ACC112 (cell line): ENCODE data around the gene IL17REL.

Experiments
- H2AFZ ChIP-seq: fragments of 200-600 bp; sonication (generic); one replicate; pipeline ENCODE4 v1.6.0; 2017; ENCODE audit warnings: antibody characterized with exemption, low read length; ENCODE audit not compliant: unreplicated experiment
- H3K27ac ChIP-seq: fragments of 200-600 bp; sonication (generic); 2 replicates; pipeline ENCODE4 v1.5.1; 2014; ENCODE audit warnings: low read depth, mild to moderate bottlenecking, antibody characterized with exemption, low read length, moderate library complexity
- H3K27me3 ChIP-seq: fragments of 200-600 bp; sonication (generic); 2 replicates; pipeline ENCODE4 v1.6.1; 2014; ENCODE audit warnings: mild to moderate bottlenecking, antibody characterized with exemption, low read length, moderate library complexity, mixed read lengths; ENCODE audit not compliant: insufficient read depth
- H3K36me3 ChIP-seq: fragments of 200-600 bp; sonication (generic); 2 replicates; pipeline ENCODE4 v1.6.1; 2016; ENCODE audit warnings: mild to moderate bottlenecking, antibody characterized with exemption, low read length, moderate library complexity, mixed read lengths; ENCODE audit not compliant: insufficient read depth
- H3K4me1 ChIP-seq: fragments of 200-600 bp; sonication (generic); one replicate; pipeline ENCODE4 v1.6.1; 2016; ENCODE audit warnings: low read length, mixed read lengths; ENCODE audit not compliant: insufficient read depth, unreplicated experiment, control insufficient read depth
- H3K4me3 ChIP-seq: fragments of 200-600 bp; sonication (generic); 2 replicates; pipeline ENCODE4 v1.5.1; 2014; ENCODE audit warnings: mild to moderate bottlenecking, low read depth, low read length
- H3K79me2 ChIP-seq: fragments of 200-600 bp; sonication (generic); one replicate; pipeline ENCODE4 v1.6.0; 2016; ENCODE audit warnings: low read length; ENCODE audit not compliant: control insufficient read depth, unreplicated experiment, insufficient read depth

Gene IL17REL

GRCh38 chr22:50032941-50033601 lies 20.5 kb upstream of the IL17REL start:
- Histone ChIP-seq H3K36me3 (no peaks in the 10 kb centered on the region), H2AFZ (no peak overlapping the region), H3K27ac (no peak overlapping the region), H3K27me3 (no peaks in the 10 kb centered on the region), H3K79me2 (no peaks in the 10 kb centered on the region), H3K4me1 (no peaks in the 10 kb centered on the region), H3K4me3 (no peak overlapping the region)

DNA sequence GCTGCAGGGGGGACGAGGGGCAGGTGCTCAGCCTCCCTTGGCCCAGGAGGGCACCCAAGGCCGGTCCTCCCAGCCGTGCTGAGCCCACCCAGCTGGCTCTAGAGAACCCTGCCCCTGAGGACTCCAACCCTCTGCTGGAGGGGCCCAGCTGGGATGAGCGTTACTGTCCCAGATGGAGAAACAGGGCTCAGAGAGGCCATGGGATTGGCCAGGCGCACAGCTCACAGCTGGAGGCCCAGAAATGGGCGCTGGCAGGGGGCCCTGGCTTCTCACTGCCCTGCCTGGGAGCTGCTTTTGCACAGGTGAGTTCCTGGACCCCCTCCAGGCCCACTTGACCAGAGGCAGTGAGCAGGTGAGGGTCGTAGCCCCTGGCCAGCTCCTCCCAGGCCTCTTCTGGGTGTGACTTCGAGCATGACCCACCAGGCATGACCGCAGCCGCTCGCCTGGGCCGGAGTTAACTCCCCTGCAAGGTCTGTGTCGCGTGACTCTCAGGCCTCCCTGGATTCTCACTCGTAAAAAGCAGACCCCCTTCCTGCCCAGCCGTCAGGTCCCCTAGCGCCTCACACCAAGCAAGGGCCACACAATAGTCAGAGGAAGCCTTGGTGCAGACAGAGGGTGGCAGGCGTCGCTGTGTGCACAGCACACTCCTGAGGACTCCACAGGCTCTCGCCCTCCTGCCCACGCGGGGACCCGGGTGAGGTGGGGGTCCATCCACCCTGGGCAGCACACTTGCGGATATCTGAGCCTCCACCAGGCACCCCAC lies 19.7 kb upstream of the IL17REL start:
- Histone ChIP-seq H3K4me3 (no peak overlapping the region), H3K27me3 (no peaks in the 10 kb centered on the region), H3K79me2 (no peaks in the 10 kb centered on the region), H2AFZ (no peak overlapping the region), H3K27ac (no peak overlapping the region), H3K36me3 (no peaks in the 10 kb centered on the region), H3K4me1 (no peaks in the 10 kb centered on the region)

DNA sequence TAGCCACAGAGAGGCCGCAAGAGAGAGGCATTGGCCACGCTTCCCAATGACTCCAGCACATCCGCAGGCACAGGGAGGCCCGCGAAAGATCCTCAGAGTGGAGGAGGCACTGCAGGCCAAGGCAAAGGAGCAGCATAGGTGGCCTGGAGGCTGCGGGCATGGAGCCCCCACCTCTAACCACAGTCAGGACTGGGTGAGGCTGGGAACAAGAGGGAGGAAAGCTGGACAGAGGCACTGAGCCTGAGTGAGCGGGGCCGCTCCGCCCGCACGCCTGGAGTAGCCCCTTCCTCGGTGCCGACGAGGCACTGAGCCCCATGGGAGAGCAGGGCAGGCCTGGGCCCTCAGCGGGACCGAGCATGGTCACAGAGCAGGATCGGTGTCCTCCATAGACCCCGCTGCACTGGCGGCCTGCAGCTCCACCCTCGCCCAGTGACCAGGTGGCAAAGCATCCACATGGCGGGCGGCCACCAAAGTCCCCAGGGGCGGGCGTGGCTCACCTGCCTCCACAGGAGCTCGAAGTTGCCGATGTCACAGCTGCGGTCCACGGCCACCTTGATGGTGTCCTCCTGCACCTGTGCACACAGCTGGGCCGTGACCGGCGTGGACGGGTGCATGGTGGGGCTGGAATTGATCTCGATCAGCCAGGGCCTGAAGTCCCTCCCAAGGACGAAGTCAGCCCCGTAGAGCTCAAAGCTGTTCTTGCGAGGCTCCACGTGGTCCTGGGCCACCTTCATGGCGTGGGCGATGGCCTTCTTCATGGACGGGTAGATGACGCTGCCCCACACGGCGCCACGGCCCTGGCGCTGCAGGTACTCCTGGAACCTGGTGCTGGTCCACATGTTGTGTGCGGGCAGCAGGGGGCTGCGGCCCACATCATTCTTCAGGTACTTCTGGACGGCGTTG lies 18.9 kb upstream of the IL17REL start:
- H3K27ac ChIP-seq: no peak overlapping the region
- H3K27me3 ChIP-seq: no peaks in the 10 kb centered on the region
- H3K4me3 ChIP-seq: no peak overlapping the region
- no peak overlapping the region for H2AFZ ChIP-seq
- H3K36me3 ChIP-seq: no peaks in the 10 kb centered on the region
- no peaks in the 10 kb centered on the region for H3K79me2 ChIP-seq
- H3K4me1 ChIP-seq: no peaks in the 10 kb centered on the region

DNA sequence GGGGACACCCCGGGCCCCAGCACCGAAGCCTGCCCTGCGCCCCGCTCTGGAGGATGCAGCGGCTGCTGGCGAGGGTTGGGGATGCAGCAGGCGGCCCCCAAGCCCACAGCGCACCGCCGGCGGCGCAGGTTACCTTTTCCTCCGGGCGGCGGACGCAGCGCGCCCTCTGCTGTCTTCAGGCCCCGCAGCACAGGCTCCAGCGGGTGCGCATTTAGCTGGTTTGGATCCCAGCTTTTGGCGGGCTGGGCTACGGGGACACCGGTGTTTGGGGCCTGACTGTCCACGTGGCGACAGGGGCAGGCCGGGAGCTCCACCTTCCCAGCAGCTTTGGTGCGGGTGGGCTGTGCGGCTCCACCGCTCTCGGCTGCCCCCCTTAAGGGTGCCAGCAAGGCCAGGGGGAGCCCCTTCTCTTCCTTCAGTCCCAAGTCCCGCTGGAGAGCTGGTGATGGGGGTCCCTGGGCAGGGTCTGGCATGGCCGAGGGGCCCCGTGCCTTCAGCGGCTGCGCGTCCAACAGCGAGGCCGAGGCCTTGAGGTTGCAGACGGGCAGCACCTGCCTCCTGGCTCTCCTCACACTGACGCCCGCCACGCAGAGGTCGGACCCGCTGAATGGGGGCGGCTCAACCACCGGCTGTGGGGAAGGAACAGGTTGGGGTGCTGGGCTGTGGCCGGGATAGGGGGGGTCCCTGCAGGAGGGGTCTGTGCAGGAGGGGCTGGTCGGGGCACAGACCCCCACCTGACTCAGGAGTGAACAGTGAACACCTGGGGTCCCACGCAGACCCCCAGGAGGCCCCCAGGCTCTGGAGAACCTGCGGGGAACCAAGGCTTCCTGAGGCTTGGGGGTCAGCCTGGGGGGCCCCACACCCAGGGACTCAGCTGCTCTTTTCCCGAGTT lies 18.0 kb upstream of the IL17REL start:
- no peak overlapping the region for H3K4me3 ChIP-seq
- no peaks in the 10 kb centered on the region for H3K4me1 ChIP-seq
- no peak overlapping the region for H3K27ac ChIP-seq
- no peak overlapping the region for H2AFZ ChIP-seq
- no peaks in the 10 kb centered on the region for H3K27me3 ChIP-seq
- H3K79me2 ChIP-seq: no peaks in the 10 kb centered on the region
- no peaks in the 10 kb centered on the region for H3K36me3 ChIP-seq

GRCh38 chr22:50027639-50028537 lies 15.3 kb upstream of the IL17REL start:
- H3K79me2 ChIP-seq: no peaks in the 10 kb centered on the region
- no peak overlapping the region for H2AFZ ChIP-seq
- H3K4me1 ChIP-seq: no peaks in the 10 kb centered on the region
- H3K27ac ChIP-seq: no peak overlapping the region
- H3K36me3 ChIP-seq: no peaks in the 10 kb centered on the region
- H3K27me3 ChIP-seq: no peaks in the 10 kb centered on the region
- H3K4me3 ChIP-seq: no peak overlapping the region

DNA sequence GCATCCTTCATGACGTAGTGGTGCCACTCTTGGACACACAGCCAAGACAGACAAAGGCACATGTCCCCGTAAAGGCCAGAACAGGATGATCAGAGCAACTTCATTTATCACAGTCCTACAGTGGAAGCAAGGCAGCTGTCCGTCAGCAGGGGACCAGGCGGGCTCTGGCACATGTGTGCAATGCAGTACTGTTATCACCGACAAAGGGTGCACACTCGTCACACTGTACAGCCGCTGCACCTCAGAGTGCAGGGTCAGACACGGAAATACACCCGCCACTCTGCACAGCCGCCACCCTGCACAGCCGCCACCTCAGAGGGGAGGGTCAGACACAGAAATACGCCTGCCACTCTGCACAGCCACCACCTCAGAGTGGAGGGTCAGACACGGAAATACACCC lies 13.4 kb upstream of the IL17REL start:
- no peaks in the 10 kb centered on the region for H3K79me2 ChIP-seq
- H3K27me3 ChIP-seq: no peaks in the 10 kb centered on the region
- no peaks in the 10 kb centered on the region for H3K4me1 ChIP-seq
- no peak overlapping the region for H2AFZ ChIP-seq
- no peaks in the 10 kb centered on the region for H3K36me3 ChIP-seq
- H3K27ac ChIP-seq: no peak overlapping the region
- no peak overlapping the region for H3K4me3 ChIP-seq

- no peak overlapping the region for H3K4me3 ChIP-seq
- no peaks in the 10 kb centered on the region for H3K27me3 ChIP-seq
- H3K4me1 ChIP-seq: no peaks in the 10 kb centered on the region
- no peak overlapping the region for H2AFZ ChIP-seq
- H3K79me2 ChIP-seq: no peaks in the 10 kb centered on the region
- H3K36me3 ChIP-seq: no peaks in the 10 kb centered on the region
- no peak overlapping the region for H3K27ac ChIP-seq
Measured at GRCh38 chr22:50022171-50022819, 9.7 kb upstream of the IL17REL start.

DNA sequence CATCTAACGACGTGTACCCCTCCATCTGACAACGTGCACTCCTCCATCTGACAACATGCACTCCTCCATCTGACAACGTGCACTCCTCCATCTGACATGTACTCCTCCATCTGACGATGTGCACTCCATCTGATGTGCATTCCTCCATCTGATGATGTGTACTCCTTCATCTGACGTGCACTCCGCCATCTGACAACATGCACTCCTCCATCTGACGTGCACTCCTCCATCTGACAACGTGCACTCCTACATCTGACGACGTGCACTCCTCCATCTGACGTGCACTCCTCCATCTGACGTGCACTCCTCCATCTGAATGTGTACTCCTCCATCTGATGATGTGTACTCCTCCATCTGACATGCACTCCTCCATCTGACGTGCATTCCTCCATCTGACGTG lies 8.0 kb upstream of the IL17REL start:
- peaks cover 10% of the 10 kb centered on the region for H3K4me1 ChIP-seq
- no peak overlapping the region for H3K4me3 ChIP-seq
- H3K79me2 ChIP-seq: no peaks in the 10 kb centered on the region
- no peaks in the 10 kb centered on the region for H3K27me3 ChIP-seq
- no peaks in the 10 kb centered on the region for H3K36me3 ChIP-seq
- no peak overlapping the region for H2AFZ ChIP-seq
- no peak overlapping the region for H3K27ac ChIP-seq

GRCh38 chr22:50019316-50019715 lies 6.8 kb upstream of the IL17REL start:
- Histone ChIP-seq H3K79me2 (no peaks in the 10 kb centered on the region), H3K4me1 (peaks cover 10% of the 10 kb centered on the region), H3K4me3 (no peak overlapping the region), H2AFZ (no peak overlapping the region), H3K27me3 (peaks cover 6% of the 10 kb centered on the region; the same call in 1 of the 2 replicates), H3K36me3 (no peaks in the 10 kb centered on the region), H3K27ac (no peak overlapping the region)
